GM23248 (cell line): Measurements from ENCODE around the gene TSPYL2. TPM values are rescaled to one million over a fixed set of nuclear protein-coding genes. Genes with fewer than 3 reads are reported as not detected.
A peak's percentile ranks its signal among the peaks of the same experiment; 100 is the strongest.

Experiments
- DNase-seq: peaks from one replicate; pipeline ENCODE4 v3.0.0-alpha.2; 2015
- H2AFZ ChIP-seq: fragments of 200-600 bp; sonication (generic); 2 replicates; pipeline ENCODE4 v1.6.1; 2016; ENCODE audit warnings: antibody characterized with exemption
- H3F3A ChIP-seq: fragments of 200-600 bp; sonication (generic); 2 replicates; pipeline ENCODE4 v1.6.1; 2016; ENCODE audit warnings: mild to moderate bottlenecking, antibody characterized with exemption, mixed run types; ENCODE audit not compliant: insufficient read depth
- H3K27ac ChIP-seq: fragments of 200-600 bp; sonication (generic); 2 replicates; pipeline ENCODE4 v1.5.1; 2016; ENCODE audit warnings: mild to moderate bottlenecking
- H3K27me3 ChIP-seq: fragments of 200-600 bp; sonication (generic); replicated peaks from 2 replicates; pipeline ENCODE4 v1.6.1; 2016; ENCODE audit warnings: mild to moderate bottlenecking; ENCODE audit not compliant: insufficient read depth
- H3K36me3 ChIP-seq: fragments of 200-600 bp; sonication (generic); 2 replicates; pipeline ENCODE4 v1.6.1; 2016; ENCODE audit warnings: low read depth, mild to moderate bottlenecking
- H3K4me1 ChIP-seq: fragments of 200-600 bp; sonication (generic); 2 replicates; pipeline ENCODE4 v1.6.1; 2016; ENCODE audit warnings: mild to moderate bottlenecking; ENCODE audit not compliant: insufficient read depth
- H3K4me2 ChIP-seq: fragments of 200-600 bp; sonication (generic); one replicate; pipeline ENCODE4 v1.6.1; 2016; ENCODE audit warnings: mild to moderate bottlenecking; ENCODE audit not compliant: unreplicated experiment
- H3K4me3 ChIP-seq: fragments of 200-600 bp; sonication (generic); 2 replicates; pipeline ENCODE4 v1.5.1; 2016; ENCODE audit warnings: mild to moderate bottlenecking
- H3K79me2 ChIP-seq: fragments of 200-600 bp; sonication (generic); 2 replicates; pipeline ENCODE4 v1.6.1; 2016; ENCODE audit warnings: mild to moderate bottlenecking; ENCODE audit not compliant: insufficient read depth
- H3K9ac ChIP-seq: fragments of 200-600 bp; sonication (generic); 2 replicates; pipeline ENCODE4 v1.6.1; 2016; ENCODE audit warnings: mild to moderate bottlenecking
- H3K9me2 ChIP-seq: fragments of 200-600 bp; sonication (generic); 2 replicates; pipeline ENCODE4 v1.6.1; 2016; ENCODE audit warnings: mixed run types, mild to moderate bottlenecking, moderate library complexity; ENCODE audit not compliant: insufficient read depth
- H3K9me3 ChIP-seq: fragments of 200-600 bp; sonication (generic); one replicate; pipeline ENCODE4 v1.6.1; 2017; ENCODE audit warnings: low read depth
- H4K20me1 ChIP-seq: fragments of 200-600 bp; sonication (generic); 2 replicates; pipeline ENCODE4 v1.6.0; 2016; ENCODE audit not compliant: insufficient read depth
- EZH2 ChIP-seq: fragments of 200-600 bp; sonication (generic); IDR thresholded peaks from 2 replicates; pipeline ENCODE4 v1.6.1; 2018; ENCODE audit warnings: antibody characterized with exemption, mild to moderate bottlenecking; ENCODE audit not compliant: insufficient read depth, poor library complexity, severe bottlenecking
- EZH2phosphoT487 ChIP-seq: fragments of 200-600 bp; sonication (generic); IDR thresholded peaks from 2 replicates; pipeline ENCODE4 v1.6.1; 2018; ENCODE audit warnings: antibody characterized with exemption, moderate library complexity, mild to moderate bottlenecking, low read depth; ENCODE audit not compliant: insufficient read depth
- WGBS, 2 experiments: methylation state at CpG; one replicate each; pipeline ENCODE4 v1.1.6; 2015 to 2017; ENCODE audit warnings: low lambda C conversion rate in 2 of 2, low coverage in 1 of 2; ENCODE audit errors: missing lambda C conversion rate in 2 of 2; 5-methylcytosine and 5-hydroxymethylcytosine counted together
- in situ Hi-C: fragments of 300-500 bp; cut with MboI; formaldehyde crosslinking; loops from 2 replicates; pipeline ENCODE4 v1.15.0; 2020
- polyA plus RNA-seq: library from polyadenylated mRNA; unstranded; fragments of >200 nt; fragmentation: Nextera tagmentation; extraction: Ambion mirVana; gene quantifications from 2 replicates; pipeline ENCODE4 v1.2.1, GENCODE V29; 2016
- total RNA-seq: library from RNA; depleted of rRNA; stranded (reverse); fragments of >200 nt; shearing (Covaris generic); gene quantifications from 2 replicates; pipeline ENCODE4 v1.2.3, GENCODE V29; 2014; rRNA removed

The TSPYL2 gene
- total RNA-seq (14.3 and 14.9 TPM in 2 replicates), polyA plus RNA-seq (14.9 and 16.2 TPM in 2 replicates)

GRCh38 chrX:53081925-53082772 is at the start of gene TSPYL2:
TSPYL2 (plus strand) TSS chrX:53082367; CDS start chrX:53082499, 132 bp downstream.
- in situ Hi-C loops, result no loop called here
- 0 to 6% methylated on average over 13 to 33 of the region's 86 CpGs for WGBS, 2 experiments

GRCh38 chrX:53036149-53036548 is 46.0 kb upstream of the TSPYL2 start:
- Histone ChIP-seq H3K27ac (no peak overlapping the region), H3K36me3 (no peaks in the 10 kb centered on the region), H2AFZ (no peak overlapping the region), H3K79me2 (no peaks in the 10 kb centered on the region), H3K9ac (no peak overlapping the region), H4K20me1 (no peaks in the 10 kb centered on the region), H3K4me2 (no peak overlapping the region), H3K27me3 (no peaks in the 10 kb centered on the region), H3K9me3 (no peaks in the 10 kb centered on the region), H3K4me1 (no peaks in the 10 kb centered on the region), H3K9me2 (no peaks in the 10 kb centered on the region), H3K4me3 (no peak overlapping the region), H3F3A (no peaks in the 10 kb centered on the region)
- 46 to 55% methylated on average over 5 of the region's 5 CpGs for WGBS, 2 experiments
- DNase-seq, result no peak
- in situ Hi-C loops, result no loop called here
- no peak for TF ChIP-seq EZH2
- TF ChIP-seq EZH2phosphoT487, result no peak

More at GRCh38 chrX:53081925-53082772, at the start of gene TSPYL2:
- Histone ChIP-seq H3K4me2 (peak within 1 kb of the TSS; percentile 85), H3K4me3 (peak within 1 kb of the TSS; percentile 82), H4K20me1 (no peaks in the 10 kb centered on the region), H3K36me3 (no peaks in the 10 kb centered on the region; the same call in 1 of the 2 replicates), H3K4me1 (0 out of 2 replicates have a peak, but pooled peaks cover 3% of the 10 kb centered on the region), H3K27me3 (no peaks in the 10 kb centered on the region), H3K9me3 (no peaks in the 10 kb centered on the region), H3K79me2 (peaks cover 22% of the 10 kb centered on the region), H3K27ac (peak within 1 kb of the TSS; percentile 87), H3K9ac (peak within 1 kb of the TSS; percentile 97), H3K9me2 (no peaks in the 10 kb centered on the region), H3F3A (no peaks in the 10 kb centered on the region), H2AFZ (no peak within 1 kb of the TSS)
- peak; percentile 93 for DNase-seq
- TF ChIP-seq EZH2phosphoT487, result no peak
- TF ChIP-seq EZH2, result no peak

GRCh38 chrX:53039236-53039635 is 42.9 kb upstream of the TSPYL2 start:
- Histone ChIP-seq H3K4me3 (no peak overlapping the region), H3F3A (no peaks in the 10 kb centered on the region), H3K27me3 (no peaks in the 10 kb centered on the region), H3K4me2 (no peak overlapping the region), H3K36me3 (no peaks in the 10 kb centered on the region), H2AFZ (no peak overlapping the region), H3K9me3 (no peaks in the 10 kb centered on the region), H3K79me2 (no peaks in the 10 kb centered on the region), H3K9me2 (no peaks in the 10 kb centered on the region), H3K9ac (no peak overlapping the region), H4K20me1 (no peaks in the 10 kb centered on the region), H3K27ac (no peak overlapping the region), H3K4me1 (no peaks in the 10 kb centered on the region)
- in situ Hi-C loops, result no loop called here
- DNase-seq, result no peak
- WGBS, 2 experiments, result 63 to 77% methylated on average over 4 of the region's 4 CpGs
- TF ChIP-seq EZH2 (no peak), EZH2phosphoT487 (no peak)

- Histone ChIP-seq H3K79me2 (peaks cover 14% of the 10 kb centered on the region), H2AFZ (no peak overlapping the region), H3K27ac (no peak overlapping the region), H4K20me1 (no peaks in the 10 kb centered on the region), H3K4me1 (peaks cover 5% of the 10 kb centered on the region), H3K9me2 (no peaks in the 10 kb centered on the region), H3K9me3 (no peaks in the 10 kb centered on the region), H3K27me3 (no peaks in the 10 kb centered on the region), H3F3A (0 out of 2 replicates have a peak, but pooled peaks cover 5% of the 10 kb centered on the region), H3K4me2 (no peak overlapping the region), H3K9ac (no peak overlapping the region), H3K4me3 (no peak overlapping the region), H3K36me3 (no peaks in the 10 kb centered on the region)
- 98 to 100% methylated on average over 4 to 5 of the region's 5 CpGs for WGBS, 2 experiments
- TF ChIP-seq EZH2phosphoT487, result no peak
- no peak for TF ChIP-seq EZH2
- DNase-seq, result no peak
- in situ Hi-C loops, result no loop called here
Measured at GRCh38 chrX:53044995-53045394, 37.2 kb upstream of the TSPYL2 start.
